Keratinocyte (primary cell): Measurements from ENCODE around the gene EFTUD2.

Source experiments
- CTCF ChIP-seq, 3 experiments: IDR thresholded peaks in 1 of 3; conservative IDR thresholded peaks in 1 of 3; optimal IDR thresholded peaks in 1 of 3; 2 replicates in 2 of 3; 3 replicates in 1 of 3; pipeline versions ENCODE3 to v1.5.1; 2011; ENCODE audit warnings: low read length in 3 of 3, mild to moderate bottlenecking in 3 of 3, moderate library complexity in 2 of 3, control low read depth in 1 of 3, inconsistent platforms in 1 of 3; ENCODE audit not compliant: insufficient read depth in 2 of 3; ENCODE audit errors: extremely low read depth in 1 of 3
- EZH2 ChIP-seq: IDR thresholded peaks from one replicate; pipeline ENCODE4 v1.6.1; 2012; ENCODE audit warnings: inconsistent platforms, mild to moderate bottlenecking, low read length, moderate library complexity

GRCh38 chr17:44867841-44868240, 31.4 kb downstream of the EFTUD2 start:
- TF ChIP-seq CTCF (optimal IDR thresholded peaks at IDR 0.05 in 1 of 3, IDR thresholded peaks at IDR 0.05 in 1 of 3, conservative IDR thresholded peaks at IDR 0.05 in 1 of 3; ENCODE audit: extremely low read depth in 1 of 3, insufficient read depth in 2 of 3, low read length in 3 of 3) (no peak), EZH2 (no peak)
